Measurements from ENCODE around the gene FXYD7. TPM values are rescaled to one million over a fixed set of nuclear protein-coding genes. Genes with fewer than 3 reads are reported as not detected.
A peak's percentile ranks its signal among the peaks of the same experiment; 100 is the strongest.

Gene FXYD7
- total and polyA plus RNA-seq, 2 experiments from 2014 or later: not detected

DNA sequence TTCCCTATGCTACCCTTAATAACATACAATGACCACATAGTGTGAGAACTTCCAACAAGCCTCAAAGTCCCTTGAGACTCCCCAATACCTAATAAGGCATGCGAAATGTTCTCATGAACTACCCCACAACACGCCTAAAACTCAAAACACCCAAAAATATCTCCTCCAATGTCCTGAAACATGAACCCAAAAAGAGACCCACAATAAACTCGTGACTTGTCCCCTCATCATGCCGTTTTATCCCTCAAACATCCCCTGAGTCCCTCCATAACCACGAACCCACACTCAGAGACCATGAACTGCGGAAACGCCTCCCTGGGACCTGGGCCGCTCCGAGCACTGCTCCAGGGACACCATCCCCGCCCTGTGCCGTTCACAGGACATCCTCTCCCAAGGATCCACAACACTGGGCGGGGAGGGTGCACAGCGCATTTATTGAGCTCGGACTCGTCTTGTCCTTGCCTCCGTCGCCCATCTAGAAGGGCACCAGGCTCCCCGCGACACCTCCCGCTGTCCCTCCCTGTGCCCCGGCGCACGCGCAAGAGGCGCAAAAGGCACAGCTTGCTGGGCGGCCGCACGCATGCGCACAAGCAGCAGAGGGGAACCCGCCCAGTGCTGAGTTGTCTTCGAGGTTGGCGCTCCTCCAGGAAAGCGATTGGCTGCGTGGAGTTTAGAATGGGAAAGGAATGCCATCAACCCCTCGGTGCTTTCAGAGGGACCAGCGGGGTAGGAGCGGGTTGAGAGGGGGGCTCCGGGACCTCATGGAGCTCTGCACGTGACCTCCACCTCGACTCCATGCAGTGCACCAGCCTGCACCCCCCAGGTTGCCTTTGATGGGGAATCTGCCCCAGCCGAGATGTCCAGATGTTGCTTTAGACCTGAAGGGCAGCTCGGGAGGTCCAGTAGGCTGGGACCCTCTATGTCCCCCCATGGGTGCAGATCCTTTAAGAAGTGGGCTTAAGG is 18.7 kb upstream of the FXYD7 start:
- peak; percentile 98 for DNase-seq
- no peaks in the 10 kb centered on the region for H3K27me3 ChIP-seq (replicated peaks; ENCODE audit: insufficient read depth)
- H4K20me1 ChIP-seq (ENCODE audit: insufficient read depth): no peaks in the 10 kb centered on the region
- peaks cover 20% of the 10 kb centered on the region for H3K4me1 ChIP-seq (ENCODE audit: insufficient read depth)
- TF ChIP-seq EZH2 (IDR thresholded peaks at IDR 0.05; ENCODE audit: insufficient read depth, poor library complexity, severe bottlenecking): no peak
- H2AFZ ChIP-seq: peak overlapping the region; percentile 88
- no peaks in the 10 kb centered on the region for H3K9me2 ChIP-seq (ENCODE audit: insufficient read depth)
- H3K4me2 ChIP-seq (ENCODE audit: unreplicated experiment): peak overlapping the region; percentile 79
- H3F3A ChIP-seq (ENCODE audit: insufficient read depth): no peaks in the 10 kb centered on the region
- no peaks in the 10 kb centered on the region for H3K9me3 ChIP-seq (ENCODE audit: low read depth)
- H3K36me3 ChIP-seq (ENCODE audit: low read depth): no peaks in the 10 kb centered on the region
- in situ Hi-C loops (cut with MboI): no loop called here
- H3K4me3 ChIP-seq: peak overlapping the region; percentile 79
- 2 to 3% methylated on average over 42 of the region's 42 CpGs for WGBS, 2 experiments (ENCODE audit: low coverage in 1 of 2, low lambda C conversion rate in 2 of 2, missing lambda C conversion rate in 2 of 2)
- H3K27ac ChIP-seq: peak overlapping the region; percentile 71
- no peaks in the 10 kb centered on the region for H3K79me2 ChIP-seq (ENCODE audit: insufficient read depth)
- peak overlapping the region; percentile 85 for H3K9ac ChIP-seq

DNA sequence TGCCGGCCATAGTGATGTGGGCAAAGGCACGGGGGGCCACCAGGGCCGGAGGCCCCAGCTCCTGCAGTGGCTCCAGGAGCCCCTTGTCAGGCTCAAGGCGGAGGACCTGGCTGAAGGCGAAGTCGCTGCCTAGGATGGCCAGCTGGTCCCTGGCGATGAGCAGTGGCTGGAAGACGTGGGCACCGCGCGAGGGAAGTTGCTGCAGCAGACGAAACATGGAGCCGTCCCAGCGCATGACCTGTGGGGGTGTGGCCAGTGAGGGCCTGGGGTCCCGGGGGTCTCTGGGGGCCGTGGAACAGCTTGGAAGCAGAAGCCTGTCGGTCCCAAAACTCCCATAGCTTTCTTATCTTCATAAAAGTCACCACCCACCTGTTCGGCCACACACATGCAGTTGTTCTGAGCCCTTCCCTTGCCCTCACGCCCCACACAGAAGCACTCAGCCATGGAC is 17.8 kb upstream of the FXYD7 start:
- in situ Hi-C loops (cut with MboI): no loop called here
- WGBS, 2 experiments (ENCODE audit: low coverage in 1 of 2, low lambda C conversion rate in 2 of 2, missing lambda C conversion rate in 2 of 2): 83 to 84% methylated on average over 19 of the region's 19 CpGs

DNA sequence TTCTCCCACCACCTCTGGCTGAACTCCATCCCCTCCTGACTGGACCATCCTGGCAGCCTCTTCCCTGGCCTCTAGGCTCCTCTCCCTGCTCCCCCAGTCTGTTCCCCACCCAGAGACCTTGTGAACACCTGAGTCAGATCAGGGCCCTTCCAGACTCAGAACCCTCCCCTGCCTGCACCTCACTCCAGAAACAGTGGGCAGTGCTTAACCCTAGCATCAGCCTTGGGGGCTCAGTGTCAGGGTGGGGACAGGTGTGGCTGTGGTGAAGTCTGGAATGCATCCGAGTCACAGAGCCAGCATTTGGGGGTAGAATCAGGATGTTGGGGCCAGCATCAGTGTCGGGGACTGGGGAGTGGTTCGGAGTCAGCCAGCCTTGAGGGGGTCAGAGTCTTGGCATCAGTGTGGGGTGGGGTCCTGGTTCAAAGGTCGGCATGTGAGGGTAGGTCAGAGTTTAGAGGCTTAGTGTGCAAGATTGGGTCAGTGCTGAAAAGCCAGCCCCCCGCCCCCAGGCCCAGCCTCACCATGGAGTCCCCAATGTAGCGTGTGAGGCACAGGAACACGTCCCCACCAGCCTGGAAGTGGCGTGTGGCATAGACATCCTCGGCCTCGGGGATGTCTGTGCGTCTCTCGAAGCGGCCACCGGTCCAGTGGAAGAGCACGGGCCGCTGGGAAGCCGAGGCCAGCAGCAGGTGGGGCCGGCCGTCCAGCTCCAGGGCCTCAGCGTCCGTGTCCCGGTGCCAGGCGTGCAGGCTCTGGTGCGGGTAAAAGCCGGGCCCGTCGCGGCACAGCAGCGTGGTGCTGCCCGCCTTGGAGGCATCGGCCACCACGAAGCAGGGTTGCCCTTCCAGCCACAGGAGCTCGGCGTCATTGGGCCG is 17.1 kb upstream of the FXYD7 start:
- 83 to 86% methylated on average over 26 to 35 of the region's 35 CpGs for WGBS, 2 experiments (ENCODE audit: low coverage in 1 of 2, low lambda C conversion rate in 2 of 2, missing lambda C conversion rate in 2 of 2)
- no peak for TF ChIP-seq EZH2 (IDR thresholded peaks at IDR 0.05; ENCODE audit: insufficient read depth, poor library complexity, severe bottlenecking)
- no peak for TF ChIP-seq EZH2phosphoT487 (IDR thresholded peaks at IDR 0.05; ENCODE audit: insufficient read depth, low read depth)
- H2AFZ ChIP-seq: no peak overlapping the region
- no peak overlapping the region for H3K27ac ChIP-seq
- no peaks in the 10 kb centered on the region for H3K9me3 ChIP-seq (ENCODE audit: low read depth)
- H3K9ac ChIP-seq: no peak overlapping the region
- H3K9me2 ChIP-seq (ENCODE audit: insufficient read depth): no peaks in the 10 kb centered on the region
- no peak overlapping the region for H3K4me3 ChIP-seq
- no peak for DNase-seq
- peaks cover 12% of the 10 kb centered on the region for H3K4me1 ChIP-seq (ENCODE audit: insufficient read depth)
- H4K20me1 ChIP-seq (ENCODE audit: insufficient read depth): no peaks in the 10 kb centered on the region
- no peak overlapping the region for H3K4me2 ChIP-seq (ENCODE audit: unreplicated experiment)
- no peaks in the 10 kb centered on the region for H3K27me3 ChIP-seq (replicated peaks; ENCODE audit: insufficient read depth)
- H3F3A ChIP-seq (ENCODE audit: insufficient read depth): no peaks in the 10 kb centered on the region
- no peaks in the 10 kb centered on the region for H3K36me3 ChIP-seq (ENCODE audit: low read depth)
- in situ Hi-C loops (cut with MboI): no loop called here
- no peaks in the 10 kb centered on the region for H3K79me2 ChIP-seq (ENCODE audit: insufficient read depth)

More for the DNA sequence above, 17.8 kb upstream of the FXYD7 start:
- peak overlapping the region; percentile 88 for H2AFZ ChIP-seq
- H3K4me2 ChIP-seq (ENCODE audit: unreplicated experiment): peak overlapping the region; percentile 79
- TF ChIP-seq EZH2 (IDR thresholded peaks at IDR 0.05; ENCODE audit: insufficient read depth, poor library complexity, severe bottlenecking): no peak
- TF ChIP-seq EZH2phosphoT487 (IDR thresholded peaks at IDR 0.05; ENCODE audit: insufficient read depth, low read depth): no peak
- no peaks in the 10 kb centered on the region for H3K36me3 ChIP-seq (ENCODE audit: low read depth)
- H3K27me3 ChIP-seq (replicated peaks; ENCODE audit: insufficient read depth): no peaks in the 10 kb centered on the region
- no peaks in the 10 kb centered on the region for H4K20me1 ChIP-seq (ENCODE audit: insufficient read depth)
- no peaks in the 10 kb centered on the region for H3K9me3 ChIP-seq (ENCODE audit: low read depth)
- no peak for DNase-seq
- H3K9ac ChIP-seq: no peak overlapping the region
- no peaks in the 10 kb centered on the region for H3K9me2 ChIP-seq (ENCODE audit: insufficient read depth)
- H3K27ac ChIP-seq: no peak overlapping the region
- no peaks in the 10 kb centered on the region for H3K79me2 ChIP-seq (ENCODE audit: insufficient read depth)
- no peak overlapping the region for H3K4me3 ChIP-seq
- no peaks in the 10 kb centered on the region for H3F3A ChIP-seq (ENCODE audit: insufficient read depth)
- peaks cover 18% of the 10 kb centered on the region for H3K4me1 ChIP-seq (ENCODE audit: insufficient read depth)

DNA sequence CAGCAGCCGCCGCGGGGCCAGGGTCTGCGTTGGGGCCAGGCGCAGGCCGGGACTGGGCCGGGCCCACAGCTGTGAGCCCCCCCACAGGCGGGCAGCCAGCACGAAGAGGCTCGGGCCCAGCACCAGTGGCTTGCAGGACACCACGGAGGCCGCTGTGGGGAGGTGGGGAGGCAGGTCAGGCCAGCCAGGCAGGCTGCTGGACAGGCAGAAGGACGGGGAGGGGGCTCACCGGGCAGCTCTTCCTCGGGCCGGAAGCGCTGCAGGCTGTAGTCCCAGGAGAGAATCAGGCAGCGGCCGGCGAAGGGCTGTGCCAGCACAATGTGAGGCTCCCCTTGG is 16.5 kb upstream of the FXYD7 start:
- TF ChIP-seq EZH2phosphoT487 (IDR thresholded peaks at IDR 0.05; ENCODE audit: insufficient read depth, low read depth) (no peak), EZH2 (IDR thresholded peaks at IDR 0.05; ENCODE audit: insufficient read depth, poor library complexity, severe bottlenecking) (no peak)
- Histone ChIP-seq H3K9me3 (ENCODE audit: low read depth) (no peaks in the 10 kb centered on the region), H3K9me2 (ENCODE audit: insufficient read depth) (no peaks in the 10 kb centered on the region), H3K36me3 (ENCODE audit: low read depth) (no peaks in the 10 kb centered on the region), H4K20me1 (ENCODE audit: insufficient read depth) (no peaks in the 10 kb centered on the region), H3K4me2 (ENCODE audit: unreplicated experiment) (no peak overlapping the region), H3K27me3 (replicated peaks; ENCODE audit: insufficient read depth) (no peaks in the 10 kb centered on the region), H3K4me3 (no peak overlapping the region), H3K9ac (no peak overlapping the region), H3K79me2 (ENCODE audit: insufficient read depth) (no peaks in the 10 kb centered on the region), H3K4me1 (ENCODE audit: insufficient read depth) (peaks cover 11% of the 10 kb centered on the region), H3K27ac (no peak overlapping the region), H3F3A (ENCODE audit: insufficient read depth) (no peaks in the 10 kb centered on the region), H2AFZ (no peak overlapping the region)
- DNase-seq: no peak
- in situ Hi-C loops (cut with MboI): no loop called here
- WGBS, 2 experiments (ENCODE audit: low coverage in 1 of 2, low lambda C conversion rate in 2 of 2, missing lambda C conversion rate in 2 of 2): 46 to 57% methylated on average over 7 to 20 of the region's 20 CpGs

Measured in GM23248 (cell line).